Fibroblast of skin of abdomen (primary cell): ENCODE data around the gene MED26.

ENCODE experiments used
- DNase-seq: peaks from one replicate; pipeline ENCODE4 v3.0.0-alpha.2; 2013

Gene MED26

GRCh38 chr19:16532440-16533234 lies 95.4 kb downstream of the MED26 start:
- no peak for DNase-seq

GRCh38 chr19:16531380-16531669 lies 96.7 kb downstream of the MED26 start:
- no peak for DNase-seq

GRCh38 chr19:16530540-16531379 lies 97.2 kb downstream of the MED26 start:
- DNase-seq = no peak

DNA sequence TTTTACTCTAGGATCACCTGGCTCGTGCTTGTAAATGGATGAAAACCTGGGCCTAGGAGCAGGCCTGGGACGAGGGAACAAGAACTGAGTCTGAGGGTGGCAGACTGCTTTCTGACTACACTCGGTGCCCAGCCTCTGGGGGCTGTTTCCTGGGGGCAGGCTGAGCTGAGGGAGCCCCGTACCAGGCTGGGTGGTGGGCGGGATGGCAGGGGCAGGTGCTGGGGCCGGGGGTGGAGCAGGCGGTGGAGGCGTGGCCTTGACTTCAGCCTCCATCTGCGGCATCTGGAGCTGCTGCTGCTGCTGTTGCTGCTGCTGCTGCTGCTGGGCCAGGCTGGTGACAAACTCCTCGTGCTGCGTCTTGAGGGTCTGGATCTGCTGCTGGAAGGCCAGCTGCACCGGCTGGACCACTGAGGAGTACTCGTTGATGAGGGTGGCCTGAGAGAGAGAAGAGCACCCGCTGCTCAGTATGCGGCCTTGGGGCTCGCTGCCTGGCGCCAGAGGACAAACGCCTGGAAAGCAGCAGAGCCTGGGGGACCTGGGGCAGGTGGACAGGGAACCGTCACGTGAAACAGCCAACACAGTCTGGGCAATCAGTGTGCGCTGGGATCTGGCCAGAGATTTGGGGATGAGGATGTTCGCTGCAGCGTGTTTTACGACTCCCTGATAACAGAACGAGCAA lies 98.4 kb downstream of the MED26 start:
- no peak for DNase-seq

GRCh38 chr19:16527971-16528521 lies 100.0 kb downstream of the MED26 start:
- DNase-seq = no peak

DNA sequence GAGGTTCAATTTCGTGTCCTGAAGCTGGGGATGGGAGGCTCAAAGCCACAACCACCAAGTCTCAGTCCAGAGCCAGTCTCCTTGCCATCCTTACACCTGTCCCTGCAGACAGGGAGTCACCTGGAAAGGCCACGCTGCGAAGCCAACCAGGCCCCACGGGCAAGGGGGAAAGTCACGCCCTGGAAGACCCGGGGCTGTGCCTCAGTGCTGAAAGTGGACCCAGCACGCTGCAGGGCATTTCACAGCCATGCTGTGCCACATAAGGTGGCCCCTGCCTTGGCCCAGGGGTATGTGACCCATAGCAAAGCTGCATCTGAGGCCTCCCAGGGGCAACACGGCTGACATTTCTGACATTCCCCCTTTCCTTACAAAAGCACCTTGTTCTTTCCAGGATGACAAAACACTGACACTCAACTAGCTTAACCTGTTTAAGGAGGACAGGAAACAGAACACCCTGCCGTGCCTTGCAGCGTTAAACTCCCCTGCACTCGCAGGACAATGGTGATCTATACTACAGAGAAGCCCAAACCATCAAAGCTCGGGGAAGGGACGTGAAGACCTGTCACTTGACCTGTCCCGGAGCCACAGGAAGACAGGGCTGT lies 100.6 kb downstream of the MED26 start:
- DNase-seq = no peak

GRCh38 chr19:16525751-16526481 lies 102.1 kb downstream of the MED26 start:
- no peak for DNase-seq

DNA sequence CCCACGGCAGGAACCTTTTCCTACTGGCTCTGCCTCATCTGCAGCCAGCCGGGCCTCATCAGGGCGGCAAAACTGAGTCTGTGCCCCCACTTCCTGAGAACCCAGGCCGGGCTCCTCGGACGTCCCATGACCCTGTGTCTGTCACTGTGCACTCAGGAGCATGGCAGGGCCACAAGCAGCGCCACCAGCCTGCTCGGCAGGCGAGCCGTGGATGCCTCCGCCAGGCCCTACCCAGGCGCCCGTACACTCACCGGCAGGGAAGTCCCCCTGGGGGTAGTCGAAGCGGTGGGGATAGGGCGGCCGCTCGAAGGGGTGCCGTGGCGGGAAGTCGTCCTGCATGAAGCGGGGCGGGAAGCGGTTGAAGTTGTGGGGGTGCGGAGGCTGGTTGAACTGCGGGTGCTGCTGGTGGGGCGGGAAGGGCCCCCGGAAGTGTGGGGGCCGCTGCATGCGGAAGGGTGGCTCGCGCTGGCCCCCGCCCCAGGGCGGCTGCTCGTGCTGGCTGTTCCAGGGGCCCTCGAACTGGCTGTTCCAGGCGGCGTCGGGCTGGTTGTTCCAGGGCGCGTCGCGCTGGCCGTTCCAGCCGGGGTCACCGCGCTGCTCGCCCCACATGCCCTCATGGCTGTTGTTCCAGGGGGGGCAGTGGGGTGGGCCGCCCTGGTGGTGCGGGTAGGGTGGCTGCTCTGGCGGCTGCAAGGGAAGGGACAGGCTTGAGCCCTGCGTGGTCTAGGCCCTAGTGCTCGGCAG lies 102.8 kb downstream of the MED26 start:
- DNase-seq = no peak
